ENCODE data around the gene CLRN2.
"Not testable (repeated sequence)": the region's sequence is repeated elsewhere in the genome, so short reads cannot be mapped to it uniquely, and the experiment has no call there.

CLRN2 gene

GRCh38 chr4:17545374-17546140 lies 30.6 kb downstream of the CLRN2 start:
- DNase-seq (ENCODE audit: low read depth in 2 of 2): no peak

GRCh38 chr4:17546222-17546621 lies 31.3 kb downstream of the CLRN2 start:
- DNase-seq (ENCODE audit: low read depth in 2 of 2): no peak

GRCh38 chr4:17546678-17547077 lies 31.7 kb downstream of the CLRN2 start:
- no peak for DNase-seq (ENCODE audit: low read depth in 2 of 2)

GRCh38 chr4:17550549-17550948 lies 35.6 kb downstream of the CLRN2 start:
- DNase-seq (ENCODE audit: low read depth in 2 of 2): no peak

GRCh38 chr4:17552427-17552826 lies 37.5 kb downstream of the CLRN2 start:
- DNase-seq (ENCODE audit: low read depth in 2 of 2): no peak

- DNase-seq (ENCODE audit: low read depth in 2 of 2): no peak
Observed at GRCh38 chr4:17554568-17554967, 39.6 kb downstream of the CLRN2 start.

- no peak for DNase-seq (ENCODE audit: low read depth in 2 of 2)
Observed at GRCh38 chr4:17556498-17556897, 41.5 kb downstream of the CLRN2 start.

- no peak for DNase-seq (ENCODE audit: low read depth in 2 of 2)
Observed at GRCh38 chr4:17557880-17558279, 42.9 kb downstream of the CLRN2 start.

- DNase-seq (ENCODE audit: low read depth in 2 of 2): no peak
Observed at GRCh38 chr4:17558941-17559708, 44.2 kb downstream of the CLRN2 start.

- DNase-seq (ENCODE audit: low read depth in 2 of 2): no peak
Observed at GRCh38 chr4:17559709-17560048, 44.7 kb downstream of the CLRN2 start.

- no peak for DNase-seq (ENCODE audit: low read depth in 2 of 2)
Observed at GRCh38 chr4:17560065-17560673, 45.2 kb downstream of the CLRN2 start.

GRCh38 chr4:17561195-17561909 lies 46.4 kb downstream of the CLRN2 start:
- DNase-seq (ENCODE audit: low read depth in 2 of 2): no peak

- DNase-seq (ENCODE audit: low read depth in 2 of 2): no peak
Observed at GRCh38 chr4:17562157-17562556, 47.2 kb downstream of the CLRN2 start.

- DNase-seq (ENCODE audit: low read depth in 2 of 2): no peak
Observed at GRCh38 chr4:17565846-17566245, 50.9 kb downstream of the CLRN2 start.

- DNase-seq (ENCODE audit: low read depth in 2 of 2): no peak
Observed at GRCh38 chr4:17567271-17567670, 52.3 kb downstream of the CLRN2 start.

- no peak for DNase-seq (ENCODE audit: low read depth in 2 of 2)
Observed at GRCh38 chr4:17574206-17574605, 59.2 kb downstream of the CLRN2 start.

- not testable (repeated sequence) for DNase-seq (ENCODE audit: low read depth in 2 of 2)
Observed at GRCh38 chr4:17575177-17575576, 60.2 kb downstream of the CLRN2 start.
